Gastroesophageal sphincter (tissue), 3 donors: ENCODE results near the gene ADGRF1.

Experiments
- CTCF ChIP-seq, 4 experiments: fragments of 200-600 bp in 2 of 4; fragments of 450-650 bp in 2 of 4; sonication (generic) in 1 of 4; IDR thresholded peaks; one replicate each; pipeline ENCODE4 v1.5.1; 2017 to 2019; ENCODE audit warnings: antibody characterized with exemption in 4 of 4, mild to moderate bottlenecking in 2 of 4, moderate library complexity in 2 of 4
- POLR2A ChIP-seq, 2 donors: fragments of 450-650 bp; IDR thresholded peaks; one replicate each; pipeline ENCODE4 v1.6.1; 2017; ENCODE audit warnings: antibody characterized with exemption in 2 of 2, mild to moderate bottlenecking in 2 of 2, moderate library complexity in 1 of 2

GRCh38 chr6:46969206-46969605 is 72.9 kb downstream of the ADGRF1 start:
- TF ChIP-seq POLR2A (IDR thresholded peaks at IDR 0.05) (no peak), CTCF (IDR thresholded peaks at IDR 0.05) (no peak)
